K562 (cell line): ENCODE data around the gene PHLDB3. TPM values are rescaled to one million over a fixed set of nuclear protein-coding genes. Genes with fewer than 3 reads are reported as not detected.

Experiments
- ATAC-seq: fragments of 200-7000 bp; cut with Tn5 transposase; 3 replicates; pipeline ENCODE4 v1.9.1; 2020; ENCODE audit warnings: moderate library complexity
- BruUV-seq: library from RNA; stranded (reverse); fragments of 400-500 nt; replicated peaks from 2 replicates; lab custom pipeline; 2021; lab: Mats Ljungman, UMichigan
- CTCF ChIA-PET: fragments of 300-600 bp; formaldehyde crosslinking; extraction: SDS; loops from one replicate; lab custom pipeline; 2021; ENCODE audit warnings: low intra/inter-chr PET ratio; lab: Yijun Ruan, JAX
- POLR2A ChIA-PET: fragments of 300-600, 350-650 bp; sonication (Branson Sonifier 250); formaldehyde crosslinking; extraction: SDS; loops from one replicate; lab custom pipeline; 2021; ENCODE audit warnings: antibody characterized with exemption, inconsistent platforms; lab: Yijun Ruan, JAX
- DNase-seq, 4 experiments: peaks; one replicate each; pipeline versions ENCODE4 v3.0.0 to v3.0.0-alpha.2; 2011 to 2018; ENCODE audit warnings: low spot score in 3 of 4, mixed read lengths in 3 of 4; ENCODE audit errors: extremely low read depth in 1 of 4
- FAIRE-seq: peaks from 2 replicates; lab custom pipeline; 2011; peaks lifted over from hg19 to GRCh38; lab: Jason Lieb, UNC
- H2AFZ ChIP-seq: 2 replicates; pipeline ENCODE4 v1.6.0; 2011; ENCODE audit warnings: low read depth, low read length, control low read depth, inconsistent platforms
- H3K27ac ChIP-seq: fragments of 200-600 bp; 3 replicates; pipeline ENCODE4 v1.8.0; 2011; ENCODE audit warnings: low read depth, mild to moderate bottlenecking, control low read depth, inconsistent platforms, low read length, moderate library complexity, mixed read lengths; ENCODE audit errors: extremely low read depth
- H3K27me3 ChIP-seq, 2 experiments: fragments of 300-600 bp in 1 of 2; 2 replicates in 1 of 2; 3 replicates in 1 of 2; pipeline versions ENCODE4 v1.6.0 to v1.8.0; 2011; ENCODE audit warnings: inconsistent platforms in 2 of 2, low read length in 2 of 2, mild to moderate bottlenecking in 1 of 2, mixed read lengths in 1 of 2, moderate library complexity in 1 of 2; ENCODE audit not compliant: control insufficient read depth in 2 of 2, insufficient read depth in 2 of 2
- H3K36me3 ChIP-seq: fragments of 300-600 bp; 3 replicates; pipeline ENCODE4 v1.8.0; 2011; ENCODE audit warnings: mild to moderate bottlenecking, low read length, inconsistent platforms; ENCODE audit not compliant: control insufficient read depth, insufficient read depth
- H3K4me1 ChIP-seq, 2 experiments: fragments of 200-600 bp in 1 of 2; replicated peaks in 1 of 2; 2 replicates in 1 of 2; 3 replicates in 1 of 2; pipeline versions ENCODE4 v1.5.1 to v1.8.0; 2011; ENCODE audit warnings: inconsistent platforms in 2 of 2, low read length in 2 of 2, mild to moderate bottlenecking in 1 of 2, mixed read lengths in 1 of 2, moderate library complexity in 1 of 2; ENCODE audit not compliant: control insufficient read depth in 2 of 2, insufficient read depth in 2 of 2
- H3K4me2 ChIP-seq: 2 replicates; pipeline ENCODE4 v1.6.1; 2011; ENCODE audit warnings: low read length, control low read depth, inconsistent platforms, mixed read lengths; ENCODE audit not compliant: insufficient read depth
- H3K4me3 ChIP-seq: fragments of 200-600 bp; sonication (generic), shearing (Covaris generic); 2 replicates; pipeline ENCODE4 v1.5.1; 2016; ENCODE audit warnings: control low read depth, inconsistent platforms
- H3K79me2 ChIP-seq: fragments of 200-600 bp; 3 replicates; pipeline ENCODE4 v1.8.0; 2011; ENCODE audit warnings: low read length, inconsistent platforms; ENCODE audit not compliant: control insufficient read depth, insufficient read depth
- H3K9ac ChIP-seq, 2 experiments: 2 replicates each; pipeline versions ENCODE4 v1.6.0 to v1.6.1; 2011; ENCODE audit warnings: low read depth in 2 of 2, low read length in 2 of 2, control low read depth in 1 of 2, inconsistent platforms in 1 of 2, mild to moderate bottlenecking in 1 of 2, mixed read lengths in 1 of 2; ENCODE audit not compliant: insufficient read depth in 1 of 2
- H3K9me1 ChIP-seq: one replicate; pipeline ENCODE4 v1.6.0; 2011; ENCODE audit warnings: inconsistent platforms, mild to moderate bottlenecking, low read length, moderate library complexity; ENCODE audit not compliant: control insufficient read depth, insufficient read depth
- H3K9me3 ChIP-seq: replicated peaks from 2 replicates; pipeline ENCODE4 v1.5.1; 2011; ENCODE audit warnings: low read depth, low read length, inconsistent platforms; ENCODE audit not compliant: control insufficient read depth, insufficient read depth
- H4K20me1 ChIP-seq: replicated peaks from 2 replicates; pipeline ENCODE4 v1.6.1; 2011; ENCODE audit warnings: low read length, inconsistent platforms, mixed read lengths; ENCODE audit not compliant: control insufficient read depth, insufficient read depth
- GABPA ChIP-seq: fragments of 200-800 bp; sonication (Bioruptor generic); conservative IDR thresholded peaks from 2 replicates; pipeline ENCODE4 v1.6.1; 2016; ENCODE audit warnings: low read depth, missing genetic modification characterization, missing compliant biosample characterization
- HNRNPL ChIP-seq: fragments of 200-400 bp; formaldehyde crosslinking; IDR thresholded peaks from 2 replicates; pipeline ENCODE4 v1.6.1; 2017; ENCODE audit warnings: low read depth, mild to moderate bottlenecking, low read length
- NFATC3 ChIP-seq: fragments of 450-650 bp; IDR thresholded peaks from 2 replicates; pipeline ENCODE4 v1.6.1; 2017; ENCODE audit warnings: mild to moderate bottlenecking
- PHB2 ChIP-seq: fragments of 450-650 bp; IDR thresholded peaks from 2 replicates; pipeline ENCODE4 v1.6.1; 2017; ENCODE audit warnings: low read depth
- RAD21 ChIP-seq, 2 experiments: fragments of 250-450 bp in 1 of 2; fragments of 450-650 bp in 1 of 2; sonication (Bioruptor Pico) in 1 of 2; formaldehyde crosslinking in 1 of 2; IDR thresholded peaks in 1 of 2; conservative IDR thresholded peaks in 1 of 2; 2 replicates each; pipeline versions ENCODE4 v1.4.0 to v1.8.0; 2020 to 2022; ENCODE audit warnings: mild to moderate bottlenecking in 2 of 2, moderate library complexity in 1 of 2
- RFX5 ChIP-seq: IDR thresholded peaks from 2 replicates; pipeline ENCODE4 v1.6.1; 2011; ENCODE audit warnings: low read depth, mild to moderate bottlenecking, improper control_type of control experiment, low read length
- RHOXF2B ChIP-seq: fragments of 250-450 bp; sonication (Bioruptor Pico); conservative IDR thresholded peaks from 2 replicates; pipeline ENCODE4 v1.5.1; 2021
- SMARCB1 ChIP-seq: IDR thresholded peaks from 2 replicates; pipeline ENCODE4 v1.6.1; 2011; ENCODE audit warnings: improper control_type of control experiment, low read depth; ENCODE audit not compliant: insufficient read length
- SUPT5H ChIP-seq: fragments of 450-650 bp; IDR thresholded peaks from 2 replicates; pipeline ENCODE4 v1.6.1; 2016
- TCF7L2 ChIP-seq: fragments of 150-350 bp; IDR thresholded peaks from 2 replicates; pipeline ENCODE4 v1.6.1; 2016; ENCODE audit warnings: low read depth, mild to moderate bottlenecking, low read length, moderate library complexity
- ZNF175 ChIP-seq: fragments of 200-800 bp; sonication (Bioruptor generic); IDR thresholded peaks from 2 replicates; pipeline ENCODE4 v1.6.1; 2016; ENCODE audit warnings: low read depth, mild to moderate bottlenecking, missing genetic modification characterization, missing compliant biosample characterization
- ZNF436 ChIP-seq: fragments of 250-450, 450-650 bp; sonication (Bioruptor Pico); formaldehyde crosslinking; IDR thresholded peaks from 2 replicates; pipeline ENCODE4 v1.7.0; 2020; ENCODE audit warnings: mild to moderate bottlenecking
- ZNF551 ChIP-seq: fragments of 250-450 bp; sonication (Bioruptor Pico); IDR thresholded peaks from 2 replicates; pipeline ENCODE4 v1.5.0; 2021; ENCODE audit warnings: mild to moderate bottlenecking, moderate library complexity
- WGBS: fragments of 100-300 bp; shearing (Covaris generic); methylation state at CpG from one replicate; pipeline ENCODE4 v1.1.6; 2016; ENCODE audit warnings: low coverage, mixed read lengths; ENCODE audit not compliant: insufficient coverage; ENCODE audit errors: missing lambda C conversion rate; 5-methylcytosine and 5-hydroxymethylcytosine counted together
- in situ Hi-C: fragments of 300-500 bp; cut with MboI; formaldehyde crosslinking; loops from 4 replicates; pipeline ENCODE4 v1.15.0; 2018; ENCODE audit warnings: inconsistent platforms, mixed read lengths
- intact Hi-C: fragments of 100-400 bp; cut with micrococcal nuclease; formaldehyde crosslinking; loops from 2 replicates; pipeline ENCODE4 v1.14.2; 2022
- polyA plus RNA-seq, 8 experiments: library from polyadenylated mRNA; depleted of rRNA in 4 of 8; stranded (reverse) in 5 of 8; unstranded in 3 of 8; fragments of >200 nt; fragmentation: Nextera tagmentation in 2 of 8; fragmentation: Illumina TruSeq in 1 of 8; extraction: Ambion mirVana in 2 of 8; extraction: Trizol in 1 of 8; gene quantifications; 2 replicates each; pipeline versions ENCODE4 v1.2.1 to v1.2.3, GENCODE V29; 2011 to 2014; ENCODE audit warnings: inconsistent platforms in 1 of 8, missing spikeins in 1 of 8
- total RNA-seq, 7 experiments: library from RNA; depleted of rRNA in 6 of 7; stranded (reverse); fragments of >200 nt in 6 of 7; fragmentation: Illumina TruSeq in 2 of 7; extraction: Trizol in 2 of 7; gene quantifications; 2 replicates each; pipeline versions ENCODE4 v1.2.1 to v1.2.3, GENCODE V29; 2011 to 2021; ENCODE audit warnings: low replicate concordance in 1 of 7
- TF ChIP-seq, protein P1 (sequence below): fragments of 200-400 bp; formaldehyde crosslinking; IDR thresholded peaks from 2 replicates; pipeline ENCODE4 v1.6.1; 2017; ENCODE audit warnings: mild to moderate bottlenecking, low read depth, low read length, moderate library complexity
- TF ChIP-seq, protein P2 (sequence below): sonication (generic); formaldehyde crosslinking; IDR thresholded peaks from 2 replicates; pipeline ENCODE4 v1.8.1; 2023; ENCODE audit warnings: mild to moderate bottlenecking, missing genetic modification reagents
- TF ChIP-seq, protein P3 (sequence below): sonication (generic); formaldehyde crosslinking; IDR thresholded peaks from 2 replicates; pipeline ENCODE4 v1.8.1; 2023; ENCODE audit warnings: mild to moderate bottlenecking, missing genetic modification reagents

Gene PHLDB3
- total and polyA plus RNA-seq, 9 of the 15 experiments (the other 6 are each of a cell fraction or from before 2014, with no cell fraction given) = 0.04 to 23.5 (median 3.9) TPM

DNA sequence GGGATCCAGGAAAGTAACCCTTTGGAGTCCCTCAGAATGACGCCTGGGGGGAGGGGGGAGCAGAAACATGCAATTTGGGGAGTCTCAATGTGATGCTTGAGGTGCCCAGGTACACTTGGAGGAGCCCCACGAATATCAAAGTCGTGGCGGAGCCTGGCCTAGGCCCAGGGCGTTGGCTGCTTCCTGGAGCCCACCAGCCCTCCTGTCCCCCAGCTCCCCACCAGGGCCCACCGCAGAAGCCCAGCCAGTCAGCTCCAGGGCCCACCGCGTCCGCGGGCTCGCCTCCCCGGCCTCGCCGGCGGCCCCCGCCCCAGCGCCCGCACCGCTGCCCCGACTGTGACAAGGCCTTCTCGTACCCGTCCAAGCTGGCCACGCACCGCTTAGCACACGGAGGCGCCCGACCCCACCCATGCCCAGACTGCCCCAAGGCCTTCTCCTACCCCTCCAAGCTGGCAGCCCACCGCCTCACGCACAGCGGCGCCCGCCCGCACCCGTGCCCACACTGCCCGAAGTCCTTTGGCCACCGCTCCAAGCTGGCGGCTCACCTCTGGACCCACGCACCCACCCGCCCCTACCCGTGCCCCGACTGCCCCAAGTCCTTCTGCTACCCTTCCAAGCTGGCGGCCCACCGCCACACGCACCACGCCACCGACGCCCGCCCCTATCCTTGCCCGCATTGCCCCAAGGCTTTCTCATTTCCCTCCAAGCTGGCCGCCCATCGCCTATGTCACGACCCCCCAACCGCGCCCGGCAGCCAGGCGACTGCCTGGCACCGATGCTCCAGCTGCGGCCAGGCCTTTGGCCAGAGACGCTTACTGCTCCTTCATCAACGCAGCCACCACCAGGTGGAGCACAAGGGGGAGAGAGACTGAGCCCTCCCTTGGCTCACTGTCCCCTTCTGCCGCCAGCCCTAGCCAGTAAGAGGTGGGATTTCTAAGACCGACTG lies 30.5 kb upstream of the PHLDB3 start:
- FAIRE-seq = no peak
- intact Hi-C loops = loop anchor here (10.0 kb wide), 1 partner anchor 130 kb away; no protein-coding TSS in a partner anchor
- 83% methylated on average over 31 of the region's 62 CpGs for WGBS
- no peaks in the 10 kb centered on the region for H3K9me1 ChIP-seq
- H2AFZ ChIP-seq = no peak overlapping the region
- peaks cover 18% of the 10 kb centered on the region; the same call in 2 of the 3 replicates for H3K36me3 ChIP-seq
- peaks cover 1% of the 10 kb centered on the region; the same call in 1 of the 2 replicates for H3K9me3 ChIP-seq
- BruUV-seq = no TSS peak
- peak in 3 of 4 experiments; percentile 33 to 54 (median 40) for DNase-seq
- in situ Hi-C loops = no loop called here
- H3K27ac ChIP-seq = no peak overlapping the region
- no peak overlapping the region for H3K4me2 ChIP-seq
- POLR2A ChIA-PET = interaction anchor here (0.5 to 1.2 kb wide), 5 partner anchors 7 to 53 kb away, joined by 3 to 5 read pairs (median 3); no protein-coding TSS in a partner anchor
- no peaks in the 10 kb centered on the region for H3K79me2 ChIP-seq
- H3K9ac ChIP-seq = peak overlapping the region in 1 of 2 experiments; percentile 50; a peak in 1 of 4 replicates
- H4K20me1 ChIP-seq = no peaks in the 10 kb centered on the region; the same call in 1 of the 2 replicates
- H3K4me3 ChIP-seq = no peak overlapping the region
- peaks cover 5 to 32% of the 10 kb centered on the region in 2 experiments for H3K4me1 ChIP-seq
- CTCF ChIA-PET = no interaction called here
- ATAC-seq = no peak
- no peaks in the 10 kb centered on the region for H3K27me3 ChIP-seq
- TF ChIP-seq, protein P1, sequence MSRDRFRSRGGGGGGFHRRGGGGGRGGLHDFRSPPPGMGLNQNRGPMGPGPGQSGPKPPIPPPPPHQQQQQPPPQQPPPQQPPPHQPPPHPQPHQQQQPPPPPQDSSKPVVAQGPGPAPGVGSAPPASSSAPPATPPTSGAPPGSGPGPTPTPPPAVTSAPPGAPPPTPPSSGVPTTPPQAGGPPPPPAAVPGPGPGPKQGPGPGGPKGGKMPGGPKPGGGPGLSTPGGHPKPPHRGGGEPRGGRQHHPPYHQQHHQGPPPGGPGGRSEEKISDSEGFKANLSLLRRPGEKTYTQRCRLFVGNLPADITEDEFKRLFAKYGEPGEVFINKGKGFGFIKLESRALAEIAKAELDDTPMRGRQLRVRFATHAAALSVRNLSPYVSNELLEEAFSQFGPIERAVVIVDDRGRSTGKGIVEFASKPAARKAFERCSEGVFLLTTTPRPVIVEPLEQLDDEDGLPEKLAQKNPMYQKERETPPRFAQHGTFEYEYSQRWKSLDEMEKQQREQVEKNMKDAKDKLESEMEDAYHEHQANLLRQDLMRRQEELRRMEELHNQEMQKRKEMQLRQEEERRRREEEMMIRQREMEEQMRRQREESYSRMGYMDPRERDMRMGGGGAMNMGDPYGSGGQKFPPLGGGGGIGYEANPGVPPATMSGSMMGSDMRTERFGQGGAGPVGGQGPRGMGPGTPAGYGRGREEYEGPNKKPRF = no peak
- TF ChIP-seq RFX5 = no peak
- TF ChIP-seq GABPA = no peak
- TF ChIP-seq, protein P2, sequence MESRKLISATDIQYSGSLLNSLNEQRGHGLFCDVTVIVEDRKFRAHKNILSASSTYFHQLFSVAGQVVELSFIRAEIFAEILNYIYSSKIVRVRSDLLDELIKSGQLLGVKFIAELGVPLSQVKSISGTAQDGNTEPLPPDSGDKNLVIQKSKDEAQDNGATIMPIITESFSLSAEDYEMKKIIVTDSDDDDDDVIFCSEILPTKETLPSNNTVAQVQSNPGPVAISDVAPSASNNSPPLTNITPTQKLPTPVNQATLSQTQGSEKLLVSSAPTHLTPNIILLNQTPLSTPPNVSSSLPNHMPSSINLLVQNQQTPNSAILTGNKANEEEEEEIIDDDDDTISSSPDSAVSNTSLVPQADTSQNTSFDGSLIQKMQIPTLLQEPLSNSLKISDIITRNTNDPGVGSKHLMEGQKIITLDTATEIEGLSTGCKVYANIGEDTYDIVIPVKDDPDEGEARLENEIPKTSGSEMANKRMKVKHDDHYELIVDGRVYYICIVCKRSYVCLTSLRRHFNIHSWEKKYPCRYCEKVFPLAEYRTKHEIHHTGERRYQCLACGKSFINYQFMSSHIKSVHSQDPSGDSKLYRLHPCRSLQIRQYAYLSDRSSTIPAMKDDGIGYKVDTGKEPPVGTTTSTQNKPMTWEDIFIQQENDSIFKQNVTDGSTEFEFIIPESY (CRISPR knock-in tag) = peak; percentile 65
- TF ChIP-seq NFATC3 = no peak
- TF ChIP-seq ZNF436 (CRISPR knock-in tag) = no peak
- no peak for TF ChIP-seq TCF7L2
- no peak for TF ChIP-seq ZNF175 (CRISPR knock-in tag)
- peak in 1 of 2 experiments; percentile 27; a peak in 1 of 4 replicates for TF ChIP-seq RAD21 (CRISPR knock-in tag; conservative IDR thresholded peaks at IDR 0.05 in 1 of 2, IDR thresholded peaks at IDR 0.05 in 1 of 2)
- TF ChIP-seq SMARCB1 = no peak
- TF ChIP-seq ZNF551 (CRISPR knock-in tag) = no peak
- TF ChIP-seq SUPT5H = no peak
- TF ChIP-seq HNRNPL = peak; percentile 81
- TF ChIP-seq, protein P3, sequence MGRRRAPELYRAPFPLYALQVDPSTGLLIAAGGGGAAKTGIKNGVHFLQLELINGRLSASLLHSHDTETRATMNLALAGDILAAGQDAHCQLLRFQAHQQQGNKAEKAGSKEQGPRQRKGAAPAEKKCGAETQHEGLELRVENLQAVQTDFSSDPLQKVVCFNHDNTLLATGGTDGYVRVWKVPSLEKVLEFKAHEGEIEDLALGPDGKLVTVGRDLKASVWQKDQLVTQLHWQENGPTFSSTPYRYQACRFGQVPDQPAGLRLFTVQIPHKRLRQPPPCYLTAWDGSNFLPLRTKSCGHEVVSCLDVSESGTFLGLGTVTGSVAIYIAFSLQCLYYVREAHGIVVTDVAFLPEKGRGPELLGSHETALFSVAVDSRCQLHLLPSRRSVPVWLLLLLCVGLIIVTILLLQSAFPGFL (CRISPR knock-in tag) = no peak
- TF ChIP-seq RHOXF2B (CRISPR knock-in tag) = no peak
- no peak for TF ChIP-seq PHB2
